HUES64 (cell line): ENCODE results near the gene CDH4. TPM values are rescaled to one million over a fixed set of nuclear protein-coding genes. Genes with fewer than 3 reads are reported as not detected.

Experiments used
- H3K27ac ChIP-seq: 2 replicates; pipeline ENCODE4 v1.7.0; 2013; ENCODE audit warnings: low read depth, low read length, inconsistent platforms
- H3K27me3 ChIP-seq: 2 replicates; pipeline ENCODE4 v1.6.1; 2013; ENCODE audit warnings: mild to moderate bottlenecking, low read length; ENCODE audit not compliant: insufficient read depth
- H3K36me3 ChIP-seq: 2 replicates; pipeline ENCODE4 v1.6.1; 2013; ENCODE audit warnings: mild to moderate bottlenecking, low read length; ENCODE audit not compliant: insufficient read depth
- H3K4me1 ChIP-seq: 2 replicates; pipeline ENCODE4 v1.6.1; 2013; ENCODE audit warnings: mild to moderate bottlenecking, low read length, moderate library complexity; ENCODE audit not compliant: insufficient read depth
- H3K4me3 ChIP-seq: 2 replicates; pipeline ENCODE4 v1.5.1; 2013; ENCODE audit warnings: mild to moderate bottlenecking, low read length, moderate library complexity
- H3K9ac ChIP-seq: 2 replicates; pipeline ENCODE4 v1.6.1; 2013; ENCODE audit warnings: mild to moderate bottlenecking, low read depth, low read length
- H3K9me3 ChIP-seq: 2 replicates; pipeline ENCODE4 v1.6.1; 2013; ENCODE audit warnings: low read depth, low read length; ENCODE audit not compliant: insufficient read depth
- WGBS: fragments of 150-250, 120-280 bp; methylation state at CpG from one replicate; pipeline ENCODE4 v1.1.7; 2013; ENCODE audit warnings: missing lambda C conversion rate; 5-methylcytosine and 5-hydroxymethylcytosine counted together
- polyA plus RNA-seq, 2 experiments: library from polyadenylated mRNA; stranded (reverse); fragments of 50-300 nt; gene quantifications; one replicate each; pipeline ENCODE4 v1.2.3, GENCODE V29; 2013

CDH4 gene
- 7.1 TPM for polyA plus RNA-seq (2013, experiment 1 of 2)
- polyA plus RNA-seq (2013, experiment 2 of 2): 7.5 TPM

DNA sequence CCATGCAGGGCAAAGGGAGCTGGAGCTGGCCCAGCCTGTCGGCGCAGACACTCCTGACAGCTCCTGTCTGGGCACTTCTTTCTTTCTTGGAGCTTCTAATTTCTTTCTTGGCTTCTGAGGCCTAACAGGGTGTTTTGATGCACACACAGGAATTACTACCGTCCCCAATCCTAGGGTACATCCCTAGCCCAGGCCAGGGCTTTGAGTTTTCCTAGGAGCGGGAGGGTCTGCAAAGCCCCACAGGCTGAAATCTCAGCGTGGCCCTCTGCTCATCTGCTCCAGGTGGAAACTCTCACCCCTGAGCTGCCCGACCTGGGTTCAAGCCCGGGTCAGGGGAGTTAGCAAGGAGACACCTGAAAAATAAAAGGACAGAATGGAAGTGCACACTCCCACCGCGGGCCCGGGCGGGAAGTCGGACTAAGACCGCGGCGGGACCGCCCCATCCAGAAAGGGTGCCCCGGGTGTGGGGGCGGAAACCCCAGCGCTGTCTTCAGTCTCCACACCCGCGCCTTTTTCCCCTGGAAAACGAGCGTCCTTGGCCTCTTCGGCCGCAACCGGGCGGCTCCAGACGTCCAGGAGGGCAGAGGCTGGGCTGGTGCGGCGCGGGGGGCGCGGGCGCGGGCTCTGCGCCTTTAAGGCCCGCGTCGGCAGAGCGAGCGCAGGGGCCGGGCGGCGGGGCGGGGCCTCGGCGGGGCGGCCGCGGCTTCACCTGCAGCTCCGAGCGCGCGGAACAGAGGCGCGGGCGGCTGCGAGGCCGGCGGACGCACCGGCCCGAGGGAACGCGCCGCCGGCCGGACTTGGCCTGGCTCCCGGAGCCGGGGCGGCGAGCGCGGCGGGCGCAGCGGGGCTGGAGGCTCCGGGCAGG lies at the start of gene CDH4:
Gene CDH4, plus strand, starts transcription at position 733 of the 865 bp plus-strand sequence.
- peak within 1 kb of the TSS; percentile 63 for H3K4me3 ChIP-seq

DNA sequence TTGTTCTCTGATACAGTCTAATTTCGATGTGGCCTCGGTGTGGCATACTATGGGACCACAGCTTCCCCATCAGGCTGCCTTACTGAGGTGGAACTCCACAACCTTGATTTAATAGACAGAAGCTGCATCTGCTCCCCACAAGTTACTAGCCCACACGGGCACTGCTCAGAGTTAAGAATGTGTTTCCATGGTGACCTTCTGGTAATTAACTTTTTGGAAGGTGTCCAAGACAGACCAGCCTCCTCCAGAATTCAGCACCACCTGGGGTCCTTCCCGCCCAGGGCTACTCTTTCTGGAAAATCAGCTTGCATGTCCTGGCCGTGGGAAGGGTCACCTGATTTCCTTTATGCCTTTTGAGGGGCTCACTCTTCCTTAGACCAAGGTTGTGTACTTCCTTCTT lies 48.7 kb upstream of the CDH4 start:
- 87% methylated on average over 5 of the region's 5 CpGs for WGBS
- peaks cover 39% of the 10 kb centered on the region for H3K27me3 ChIP-seq
- peaks cover 3% of the 10 kb centered on the region; the same call in 1 of the 2 replicates for H3K9me3 ChIP-seq
- no peak overlapping the region for H3K9ac ChIP-seq
- no peaks in the 10 kb centered on the region for H3K4me1 ChIP-seq
- H3K4me3 ChIP-seq: no peak overlapping the region
- no peak overlapping the region for H3K27ac ChIP-seq
- no peaks in the 10 kb centered on the region for H3K36me3 ChIP-seq

More for the DNA sequence above, at the start of gene CDH4:
- no peaks in the 10 kb centered on the region for H3K9me3 ChIP-seq
- H3K27ac ChIP-seq: no peak within 1 kb of the TSS
- peaks cover 82% of the 10 kb centered on the region for H3K27me3 ChIP-seq
- peaks cover 5% of the 10 kb centered on the region; the same call in 1 of the 2 replicates for H3K36me3 ChIP-seq
- peaks cover 15% of the 10 kb centered on the region; the same call in 1 of the 2 replicates for H3K4me1 ChIP-seq
- WGBS: 4% methylated on average over 78 of the region's 78 CpGs
- H3K9ac ChIP-seq: 0 out of 2 replicates have a peak within 1 kb of the TSS, but pooled peaks have one; percentile 25

- Histone ChIP-seq H3K4me1 (no peaks in the 10 kb centered on the region), H3K9me3 (peaks cover 3% of the 10 kb centered on the region; the same call in 1 of the 2 replicates), H3K4me3 (no peak overlapping the region), H3K36me3 (no peaks in the 10 kb centered on the region), H3K27ac (no peak overlapping the region), H3K9ac (no peak overlapping the region), H3K27me3 (peaks cover 31% of the 10 kb centered on the region)
- WGBS: 94% methylated on average over 8 of the region's 8 CpGs
These were observed 47.9 kb upstream of the CDH4 start for GRCh38 chr20:61204206-61204605.

DNA sequence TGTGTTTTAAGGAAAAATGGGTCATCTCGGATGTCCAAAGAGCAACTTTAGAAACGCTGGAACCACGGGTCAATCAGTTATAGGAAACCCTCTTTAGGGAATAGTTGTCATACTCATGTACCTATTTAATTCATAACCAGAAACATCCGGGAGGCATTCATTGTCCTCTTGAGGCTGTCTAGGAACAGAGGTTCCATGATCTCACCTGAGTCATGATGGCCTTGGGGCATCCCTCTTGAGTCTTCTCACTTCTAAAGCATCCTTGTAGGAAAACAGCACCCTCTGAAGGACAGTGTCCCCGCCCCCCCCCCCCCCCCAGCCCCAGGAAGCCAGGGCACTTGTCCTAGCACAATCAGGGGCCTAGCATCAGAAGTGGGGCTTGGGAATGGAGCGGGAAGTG lies 46.3 kb upstream of the CDH4 start:
- peaks cover 25% of the 10 kb centered on the region for H3K27me3 ChIP-seq
- 78% methylated on average over 6 of the region's 6 CpGs for WGBS
- H3K4me1 ChIP-seq: no peaks in the 10 kb centered on the region
- no peak overlapping the region for H3K9ac ChIP-seq
- H3K9me3 ChIP-seq: peaks cover 3% of the 10 kb centered on the region; the same call in 1 of the 2 replicates
- H3K36me3 ChIP-seq: no peaks in the 10 kb centered on the region
- no peak overlapping the region for H3K27ac ChIP-seq
- H3K4me3 ChIP-seq: no peak overlapping the region

- WGBS: 79% methylated on average over 6 of the region's 6 CpGs
- Histone ChIP-seq H3K36me3 (no peaks in the 10 kb centered on the region), H3K27me3 (peaks cover 10% of the 10 kb centered on the region), H3K4me1 (no peaks in the 10 kb centered on the region), H3K9ac (no peak overlapping the region), H3K4me3 (no peak overlapping the region), H3K9me3 (no peaks in the 10 kb centered on the region), H3K27ac (no peak overlapping the region)
These were observed 41.2 kb upstream of the CDH4 start for GRCh38 chr20:61210862-61211261.

- Histone ChIP-seq H3K9ac (no peak overlapping the region), H3K27ac (no peak overlapping the region), H3K27me3 (peaks cover 12% of the 10 kb centered on the region; the same call in 1 of the 2 replicates), H3K9me3 (no peaks in the 10 kb centered on the region), H3K4me3 (no peak overlapping the region), H3K36me3 (no peaks in the 10 kb centered on the region), H3K4me1 (no peaks in the 10 kb centered on the region)
- WGBS: 96% methylated on average over 1 of the region's 1 CpG
These were observed 34.2 kb upstream of the CDH4 start for GRCh38 chr20:61217848-61218247.

- Histone ChIP-seq H3K9me3 (no peaks in the 10 kb centered on the region), H3K4me1 (no peaks in the 10 kb centered on the region), H3K27me3 (peaks cover 16% of the 10 kb centered on the region; the same call in 1 of the 2 replicates), H3K27ac (no peak overlapping the region), H3K36me3 (no peaks in the 10 kb centered on the region), H3K9ac (no peak overlapping the region), H3K4me3 (no peak overlapping the region)
These were observed 33.0 kb upstream of the CDH4 start for GRCh38 chr20:61219021-61219431.

GRCh38 chr20:61220131-61220530 lies 31.9 kb upstream of the CDH4 start:
- 80% methylated on average over 4 of the region's 4 CpGs for WGBS
- Histone ChIP-seq H3K36me3 (no peaks in the 10 kb centered on the region), H3K27me3 (peaks cover 16% of the 10 kb centered on the region; the same call in 1 of the 2 replicates)

DNA sequence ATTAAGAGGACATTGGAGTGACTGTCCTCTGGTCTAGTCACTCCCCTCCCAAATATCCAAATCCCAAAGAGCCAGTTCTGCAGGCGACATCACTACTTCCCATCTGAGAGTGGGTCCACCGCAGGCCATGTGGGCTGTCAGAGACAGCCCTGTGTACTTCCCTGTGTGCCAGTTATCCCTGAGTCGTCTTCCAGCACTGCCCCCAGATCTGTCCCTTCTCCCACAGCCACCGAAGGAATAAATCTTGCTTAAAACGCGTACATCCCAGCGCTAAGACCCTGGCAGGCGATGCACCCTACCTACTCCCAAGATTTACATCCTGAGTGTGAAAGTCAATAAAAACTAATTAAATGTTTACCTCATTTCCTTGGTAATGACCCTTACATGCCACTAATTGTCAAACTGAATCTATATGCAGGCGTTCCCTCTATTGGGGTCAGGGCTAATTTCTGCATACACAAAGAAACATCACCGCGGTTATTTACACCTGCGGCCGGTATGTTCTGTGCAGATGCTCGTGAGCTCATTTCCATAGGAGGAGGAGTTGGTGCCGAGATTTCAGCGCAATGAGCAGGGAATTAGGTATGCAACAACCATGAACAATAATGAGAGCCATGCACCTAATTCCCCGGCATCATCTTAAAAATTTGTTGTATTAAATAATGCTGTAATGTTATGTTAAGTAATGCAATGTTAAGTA lies 31.3 kb upstream of the CDH4 start:
- Histone ChIP-seq H3K27ac (no peak overlapping the region), H3K27me3 (peaks cover 16% of the 10 kb centered on the region; the same call in 1 of the 2 replicates), H3K9ac (no peak overlapping the region), H3K9me3 (no peaks in the 10 kb centered on the region), H3K4me3 (no peak overlapping the region), H3K36me3 (no peaks in the 10 kb centered on the region), H3K4me1 (no peaks in the 10 kb centered on the region)
- WGBS: 91% methylated on average over 16 of the region's 17 CpGs

More at GRCh38 chr20:61220131-61220530, 31.9 kb upstream of the CDH4 start:
- H3K4me3 ChIP-seq: no peak overlapping the region
- no peak overlapping the region for H3K27ac ChIP-seq
- H3K9ac ChIP-seq: no peak overlapping the region
- no peaks in the 10 kb centered on the region for H3K9me3 ChIP-seq
- H3K4me1 ChIP-seq: no peaks in the 10 kb centered on the region

GRCh38 chr20:61222699-61223098 lies 29.4 kb upstream of the CDH4 start:
- Histone ChIP-seq H3K9ac (no peak overlapping the region), H3K27me3 (peaks cover 9% of the 10 kb centered on the region; the same call in 1 of the 2 replicates), H3K36me3 (no peaks in the 10 kb centered on the region), H3K4me1 (no peaks in the 10 kb centered on the region), H3K27ac (no peak overlapping the region), H3K4me3 (no peak overlapping the region), H3K9me3 (no peaks in the 10 kb centered on the region)
- 94% methylated on average over 3 of the region's 3 CpGs for WGBS

GRCh38 chr20:61223121-61223520 lies 28.9 kb upstream of the CDH4 start:
- H3K9me3 ChIP-seq: no peaks in the 10 kb centered on the region
- peaks cover 11% of the 10 kb centered on the region for H3K27me3 ChIP-seq
- no peaks in the 10 kb centered on the region for H3K4me1 ChIP-seq
- H3K36me3 ChIP-seq: no peaks in the 10 kb centered on the region
- WGBS: 94% methylated on average over 10 of the region's 10 CpGs
- no peak overlapping the region for H3K9ac ChIP-seq
- no peak overlapping the region for H3K4me3 ChIP-seq
- H3K27ac ChIP-seq: no peak overlapping the region
